Retinal pigment epithelial cell (primary cell): ENCODE measurements around the gene HAUS6.

Source experiments
- DNase-seq: peaks from one replicate; pipeline ENCODE4 v3.0.0-alpha.2; 2010; ENCODE audit warnings: low read depth
- H3K4me3 ChIP-seq: 2 replicates; pipeline ENCODE4 v1.5.1; 2011; ENCODE audit warnings: mild to moderate bottlenecking, low read length, control low read depth, moderate library complexity
- CTCF ChIP-seq: conservative IDR thresholded peaks from 2 replicates; pipeline ENCODE4 v1.5.1; 2011; ENCODE audit warnings: low read depth, low read length, control low read depth, inconsistent platforms

HAUS6 gene

GRCh38 chr9:19020886-19021455, 81.7 kb downstream of the HAUS6 start:
- no peak for TF ChIP-seq CTCF
- H3K4me3 ChIP-seq: no peak overlapping the region
- no peak for DNase-seq

DNA sequence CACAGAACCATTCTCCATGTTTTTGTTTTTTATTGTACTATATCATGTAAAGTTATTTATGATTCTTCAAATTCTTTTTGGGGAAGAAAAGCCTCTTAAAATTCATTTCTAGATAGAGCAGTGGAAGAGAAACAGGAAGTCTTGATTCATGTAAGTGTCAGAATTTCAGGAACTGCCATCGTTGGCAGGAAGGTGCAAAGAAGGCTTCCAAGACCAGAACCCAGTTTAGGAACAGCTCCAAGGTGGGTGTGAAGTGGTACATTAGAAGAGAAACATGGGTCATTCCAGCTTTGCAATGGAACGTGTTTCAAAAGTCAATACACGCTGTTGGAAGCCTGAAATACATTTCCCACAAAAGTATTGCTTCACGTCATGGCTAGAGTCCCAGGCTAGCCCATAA, 84.5 kb downstream of the HAUS6 start:
- no peak overlapping the region for H3K4me3 ChIP-seq
- DNase-seq: no peak
- TF ChIP-seq CTCF: no peak

DNA sequence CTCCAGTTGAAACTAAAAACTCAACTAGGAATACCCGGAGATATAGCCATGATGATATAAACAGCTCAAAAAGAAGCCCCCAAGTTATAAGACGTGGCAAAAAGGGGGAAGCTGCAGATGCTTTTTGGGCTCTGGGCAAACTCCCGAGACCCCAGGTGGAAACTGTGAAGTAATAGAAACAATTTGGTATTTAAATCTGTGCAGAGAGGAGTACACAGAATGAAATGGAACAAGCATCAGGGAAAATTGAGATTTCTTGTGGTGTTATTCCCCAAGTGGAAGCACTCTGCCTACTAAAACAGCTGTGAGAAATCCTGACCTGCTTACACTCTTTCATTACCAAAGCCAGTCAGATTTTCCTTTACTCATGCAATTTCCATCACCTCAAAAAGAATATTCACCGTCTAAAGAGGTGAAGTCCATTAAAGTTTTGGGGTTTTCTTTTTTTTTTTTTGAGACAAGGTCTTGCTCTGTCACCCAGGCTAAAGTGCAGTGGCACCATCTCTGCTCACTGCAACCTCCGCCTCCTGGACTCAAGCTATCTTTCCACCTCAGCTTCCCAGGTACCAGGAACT, 93.2 kb downstream of the HAUS6 start:
- no peak for DNase-seq
- TF ChIP-seq CTCF: no peak
- H3K4me3 ChIP-seq: no peak overlapping the region
